T-cell (primary cell): ENCODE data around the gene B3GALT5. TPM values are rescaled to one million over a fixed set of nuclear protein-coding genes. Genes with fewer than 3 reads are reported as not detected.
"Not testable (repeated sequence)": the region's sequence is repeated elsewhere in the genome, so short reads cannot be mapped to it uniquely, and the experiment has no call there.

Experiments used
- ATAC-seq, 4 experiments: fragments of 200-7000 bp in 3 of 4; fragments of 150-1000 bp in 1 of 4; cut with Tn5 transposase; replicated peaks in 1 of 4; 1 replicate in 3 of 4; 2 replicates in 1 of 4; pipeline ENCODE4 v1.10.0; 2021; ENCODE audit warnings: moderate library complexity in 3 of 4, mild to moderate bottlenecking in 2 of 4, moderate number of reproducible peaks in 1 of 4
- CTCF ChIA-PET, 2 donors: fragments of 300-600 bp; sonication (Branson Sonifier 250); formaldehyde crosslinking; loops; one replicate each; lab custom pipeline; 2022; ENCODE audit warnings: antibody characterized with exemption in 2 of 2; lab: Charles Lee
- POLR2A ChIA-PET, 2 donors: fragments of 300-600 bp; sonication (Branson Sonifier 250); formaldehyde crosslinking; loops; one replicate each; lab custom pipeline; 2022; ENCODE audit warnings: antibody characterized with exemption in 2 of 2; lab: Charles Lee
- DNase-seq, 35 experiments: peaks; one replicate each; pipeline versions ENCODE4 v3.0.0 to v3.0.0-alpha.2; 2013 to 2023
- H3K27ac ChIP-seq: one replicate; pipeline ENCODE4 v1.5.1; 2013; ENCODE audit warnings: low read length
- H3K27me3 ChIP-seq, 2 experiments: replicated peaks in 1 of 2; 1 replicate in 1 of 2; 2 replicates in 1 of 2; pipeline versions ENCODE4 v1.6.1 to v1.7.0; 2013; ENCODE audit warnings: low read length in 1 of 2, mixed read lengths in 1 of 2; ENCODE audit not compliant: control insufficient read depth in 2 of 2, insufficient read depth in 2 of 2; ENCODE audit errors: extremely low read depth in 1 of 2
- H3K36me3 ChIP-seq, 2 donors: 1 replicate in 1 of 2; 2 replicates in 1 of 2; pipeline versions ENCODE4 v1.6.1 to v1.7.0; 2013; ENCODE audit warnings: low read length in 1 of 2; ENCODE audit not compliant: control insufficient read depth in 2 of 2, insufficient read depth in 1 of 2; ENCODE audit errors: extremely low read depth in 1 of 2
- H3K4me1 ChIP-seq, 2 experiments: 1 replicate in 1 of 2; 2 replicates in 1 of 2; pipeline versions ENCODE4 v1.6.1 to v1.7.0; 2013; ENCODE audit warnings: low read length in 2 of 2, mixed read lengths in 1 of 2; ENCODE audit not compliant: insufficient read depth in 2 of 2, control insufficient read depth in 1 of 2; ENCODE audit errors: extremely low read depth in 1 of 2
- H3K4me3 ChIP-seq, 2 donors: 1 replicate in 1 of 2; 2 replicates in 1 of 2; pipeline versions ENCODE4 v1.5.1 to v1.7.0; 2013; ENCODE audit warnings: mild to moderate bottlenecking in 2 of 2, low read length in 1 of 2, moderate library complexity in 1 of 2; ENCODE audit not compliant: control insufficient read depth in 1 of 2; ENCODE audit errors: extremely low read depth in 1 of 2
- H3K9me3 ChIP-seq: 2 replicates; pipeline ENCODE4 v1.7.0; 2013
- H3K27ac Mint-ChIP-seq, 2 donors: one replicate each; pipeline ENCODE4 v1.8.0; 2020 to 2021; ENCODE audit warnings: mild to moderate bottlenecking in 2 of 2, mixed read lengths in 2 of 2
- H3K27me3 Mint-ChIP-seq, 2 donors: one replicate each; pipeline ENCODE4 v1.8.0; 2021 to 2022; ENCODE audit warnings: mixed read lengths in 2 of 2
- H3K36me3 Mint-ChIP-seq: one replicate; pipeline ENCODE4 v1.8.0; 2021; ENCODE audit warnings: mixed read lengths
- H3K4me1 Mint-ChIP-seq, 3 donors: one replicate each; pipeline ENCODE4 v1.8.0; 2020 to 2022; ENCODE audit warnings: mixed read lengths in 3 of 3, mild to moderate bottlenecking in 1 of 3
- H3K4me3 Mint-ChIP-seq, 3 donors: one replicate each; pipeline ENCODE4 v1.8.0; 2020 to 2022; ENCODE audit warnings: mild to moderate bottlenecking in 3 of 3, mixed read lengths in 3 of 3, moderate library complexity in 3 of 3
- H3K9me3 Mint-ChIP-seq, 3 donors: one replicate each; pipeline ENCODE4 v1.8.0; 2020 to 2022; ENCODE audit warnings: mixed read lengths in 3 of 3
- WGBS: methylation state at CpG from one replicate; pipeline ENCODE4 v1.1.5; 2013; ENCODE audit warnings: missing lambda C conversion rate; ENCODE audit not compliant: insufficient coverage; 5-methylcytosine and 5-hydroxymethylcytosine counted together
- total RNA-seq, 35 experiments: library from RNA in 6 of 35; stranded (reverse) in 6 of 35; fragments of 120-200 nt in 1 of 35; gene quantifications; one replicate each; pipeline versions ENCODE4 v1.2.1 to v1.2.4 and lab custom pipeline; 2013 to 2026

B3GALT5 gene
- total RNA-seq, 5 donors from 2014 or later (not counting 1 experiment from before 2014, with no cell fraction given), result 0.03 to 0.09 (median 0.06) TPM; not detected in 2

GRCh38 chr21:39576518-39577128, 36.1 kb upstream of the B3GALT5 start:
- Mint-ChIP-seq H3K4me1 (no peaks in the 10 kb centered on the region), H3K27me3 (peaks cover 21 to 34% of the 10 kb centered on the region in 2 donors), H3K4me3 (no peak overlapping the region), H3K9me3 (no peaks in the 10 kb centered on the region), H3K27ac (no peak overlapping the region), H3K36me3 (no peaks in the 10 kb centered on the region)
- Histone ChIP-seq H3K27ac (no peak overlapping the region), H3K4me3 (no peak overlapping the region), H3K4me1 (no peaks in the 10 kb centered on the region), H3K9me3 (no peaks in the 10 kb centered on the region), H3K27me3 (peaks cover 0 to 10% of the 10 kb centered on the region in 2 experiments), H3K36me3 (no peaks in the 10 kb centered on the region)
- WGBS, result 80% methylated on average over 3 of the region's 3 CpGs
- no peak for ATAC-seq
- DNase-seq, result no peak
- POLR2A ChIA-PET, result no interaction called here
- CTCF ChIA-PET, result no interaction called here

- Histone ChIP-seq H3K4me1 (no peaks in the 10 kb centered on the region), H3K36me3 (no peaks in the 10 kb centered on the region), H3K4me3 (no peak overlapping the region), H3K9me3 (no peaks in the 10 kb centered on the region), H3K27me3 (peaks cover 0 to 3% of the 10 kb centered on the region in 2 experiments), H3K27ac (no peak overlapping the region)
- POLR2A ChIA-PET, result no interaction called here
- peaks cover 8 to 19% of the 10 kb centered on the region in 2 donors for H3K27me3 Mint-ChIP-seq
- H3K4me1 Mint-ChIP-seq, result no peaks in the 10 kb centered on the region
- CTCF ChIA-PET, result no interaction called here
- DNase-seq (no peak), ATAC-seq (no peak)
- 89% methylated on average over 13 of the region's 16 CpGs for WGBS
- no peaks in the 10 kb centered on the region for H3K36me3 Mint-ChIP-seq
- peaks cover 0 to 2% (median 0%) of the 10 kb centered on the region in 3 donors for H3K9me3 Mint-ChIP-seq
- no peak overlapping the region for H3K4me3 Mint-ChIP-seq
- no peak overlapping the region for H3K27ac Mint-ChIP-seq
Observed at GRCh38 chr21:39579734-39580332, 32.9 kb upstream of the B3GALT5 start.

GRCh38 chr21:39580744-39581143, 32.0 kb upstream of the B3GALT5 start:
- Mint-ChIP-seq H3K4me3 (no peak overlapping the region), H3K27ac (no peak overlapping the region), H3K27me3 (peaks cover 6 to 19% of the 10 kb centered on the region in 2 donors), H3K9me3 (peaks cover 0 to 4% (median 0%) of the 10 kb centered on the region in 3 donors), H3K36me3 (no peaks in the 10 kb centered on the region), H3K4me1 (no peaks in the 10 kb centered on the region)
- H3K4me3 ChIP-seq, result no peak overlapping the region
- no peak for DNase-seq
- no peak for ATAC-seq
- no peak overlapping the region for H3K27ac ChIP-seq
- H3K4me1 ChIP-seq, result no peaks in the 10 kb centered on the region
- CTCF ChIA-PET, result no interaction called here
- POLR2A ChIA-PET, result no interaction called here
- peaks cover 0 to 3% of the 10 kb centered on the region in 2 experiments for H3K27me3 ChIP-seq
- no peaks in the 10 kb centered on the region for H3K9me3 ChIP-seq
- no CpG with 5 or more reads among the region's 2 CpGs for WGBS
- H3K36me3 ChIP-seq, result no peaks in the 10 kb centered on the region

GRCh38 chr21:39581414-39581813, 31.3 kb upstream of the B3GALT5 start:
- Mint-ChIP-seq H3K4me1 (no peaks in the 10 kb centered on the region), H3K27me3 (peaks cover 6 to 19% of the 10 kb centered on the region in 2 donors), H3K4me3 (no peak overlapping the region), H3K27ac (no peak overlapping the region), H3K9me3 (peaks cover 0 to 4% (median 0%) of the 10 kb centered on the region in 3 donors), H3K36me3 (no peaks in the 10 kb centered on the region)
- no peaks in the 10 kb centered on the region for H3K4me1 ChIP-seq
- H3K27me3 ChIP-seq, result peaks cover 0 to 3% of the 10 kb centered on the region in 2 experiments
- 93% methylated on average over 3 of the region's 3 CpGs for whole genome bisulfite sequencing
- no peaks in the 10 kb centered on the region for H3K9me3 ChIP-seq
- ChIA-PET CTCF (no interaction called here), POLR2A (no interaction called here)
- no peak for DNase-seq
- no peak overlapping the region for H3K27ac ChIP-seq
- ATAC-seq, result no peak
- no peak overlapping the region for H3K4me3 ChIP-seq
- no peaks in the 10 kb centered on the region for H3K36me3 ChIP-seq

- H3K4me1 ChIP-seq, result no peaks in the 10 kb centered on the region
- no peak overlapping the region for H3K27ac Mint-ChIP-seq
- peaks cover 0 to 3% of the 10 kb centered on the region in 2 experiments for H3K27me3 ChIP-seq
- no peak overlapping the region for H3K4me3 ChIP-seq
- no peak for DNase-seq
- no peak overlapping the region for H3K4me3 Mint-ChIP-seq
- no peak overlapping the region for H3K27ac ChIP-seq
- H3K27me3 Mint-ChIP-seq, result peaks cover 6 to 19% of the 10 kb centered on the region in 2 donors
- CTCF ChIA-PET, result no interaction called here
- no peaks in the 10 kb centered on the region for H3K36me3 Mint-ChIP-seq
- no peak for ATAC-seq
- H3K36me3 ChIP-seq, result no peaks in the 10 kb centered on the region
- no peaks in the 10 kb centered on the region for H3K4me1 Mint-ChIP-seq
- POLR2A ChIA-PET, result no interaction called here
- WGBS, result 100% methylated on average over 1 of the region's 4 CpGs
- no peaks in the 10 kb centered on the region for H3K9me3 ChIP-seq
- H3K9me3 Mint-ChIP-seq, result peaks cover 3 to 5% (median 4%) of the 10 kb centered on the region in 3 donors
Observed at GRCh38 chr21:39582749-39583148, 30.0 kb upstream of the B3GALT5 start.

- H3K36me3 ChIP-seq, CTCF ChIA-PET, H3K4me1 ChIP-seq, H3K27ac Mint-ChIP-seq, DNase-seq, H3K27ac ChIP-seq, H3K9me3 Mint-ChIP-seq, H3K36me3 Mint-ChIP-seq, H3K4me1 Mint-ChIP-seq, H3K9me3 ChIP-seq, ATAC-seq, H3K4me3 Mint-ChIP-seq, POLR2A ChIA-PET, H3K27me3 ChIP-seq, H3K4me3 ChIP-seq: not testable (repeated sequence)
- no CpG with 5 or more reads among the region's 2 CpGs for WGBS
- peaks cover 6 to 19% of the 10 kb centered on the region in 2 donors for H3K27me3 Mint-ChIP-seq
Observed at GRCh38 chr21:39583586-39583985, 29.2 kb upstream of the B3GALT5 start.
